ENCODE measurements around the gene RAB22A.

Gene RAB22A

GRCh38 chr20:58277578-58278472 lies 31.7 kb upstream of the RAB22A start:
- in situ Hi-C loops (cut with HindIII; ENCODE audit: low pct_ligation_motif_present, low sequenced_read_pairs): no loop called here
- Histone ChIP-seq H3K27me3 (replicated peaks) (no peaks in the 10 kb centered on the region), H3K36me3 (replicated peaks) (no peaks in the 10 kb centered on the region), H3K27ac (no peak overlapping the region), H3K4me3 (ENCODE audit: low read depth, low read length) (no peak overlapping the region)
- TF ChIP-seq, protein P1, sequence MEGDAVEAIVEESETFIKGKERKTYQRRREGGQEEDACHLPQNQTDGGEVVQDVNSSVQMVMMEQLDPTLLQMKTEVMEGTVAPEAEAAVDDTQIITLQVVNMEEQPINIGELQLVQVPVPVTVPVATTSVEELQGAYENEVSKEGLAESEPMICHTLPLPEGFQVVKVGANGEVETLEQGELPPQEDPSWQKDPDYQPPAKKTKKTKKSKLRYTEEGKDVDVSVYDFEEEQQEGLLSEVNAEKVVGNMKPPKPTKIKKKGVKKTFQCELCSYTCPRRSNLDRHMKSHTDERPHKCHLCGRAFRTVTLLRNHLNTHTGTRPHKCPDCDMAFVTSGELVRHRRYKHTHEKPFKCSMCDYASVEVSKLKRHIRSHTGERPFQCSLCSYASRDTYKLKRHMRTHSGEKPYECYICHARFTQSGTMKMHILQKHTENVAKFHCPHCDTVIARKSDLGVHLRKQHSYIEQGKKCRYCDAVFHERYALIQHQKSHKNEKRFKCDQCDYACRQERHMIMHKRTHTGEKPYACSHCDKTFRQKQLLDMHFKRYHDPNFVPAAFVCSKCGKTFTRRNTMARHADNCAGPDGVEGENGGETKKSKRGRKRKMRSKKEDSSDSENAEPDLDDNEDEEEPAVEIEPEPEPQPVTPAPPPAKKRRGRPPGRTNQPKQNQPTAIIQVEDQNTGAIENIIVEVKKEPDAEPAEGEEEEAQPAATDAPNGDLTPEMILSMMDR (IDR thresholded peaks at IDR 0.05; ENCODE audit: low read depth, low read length, missing control alignments): no peak
- no peak for DNase-seq

GRCh38 chr20:58286729-58287128 lies 22.8 kb upstream of the RAB22A start:
- Histone ChIP-seq H3K27me3 (replicated peaks) (no peaks in the 10 kb centered on the region), H3K4me3 (ENCODE audit: low read depth, low read length) (no peak overlapping the region), H3K27ac (no peak overlapping the region), H3K36me3 (replicated peaks) (peaks cover 19% of the 10 kb centered on the region)
- no peak for DNase-seq
- in situ Hi-C loops (cut with HindIII; ENCODE audit: low pct_ligation_motif_present, low sequenced_read_pairs): no loop called here
- TF ChIP-seq, protein P1 (IDR thresholded peaks at IDR 0.05; ENCODE audit: low read depth, low read length, missing control alignments): no peak

DNA sequence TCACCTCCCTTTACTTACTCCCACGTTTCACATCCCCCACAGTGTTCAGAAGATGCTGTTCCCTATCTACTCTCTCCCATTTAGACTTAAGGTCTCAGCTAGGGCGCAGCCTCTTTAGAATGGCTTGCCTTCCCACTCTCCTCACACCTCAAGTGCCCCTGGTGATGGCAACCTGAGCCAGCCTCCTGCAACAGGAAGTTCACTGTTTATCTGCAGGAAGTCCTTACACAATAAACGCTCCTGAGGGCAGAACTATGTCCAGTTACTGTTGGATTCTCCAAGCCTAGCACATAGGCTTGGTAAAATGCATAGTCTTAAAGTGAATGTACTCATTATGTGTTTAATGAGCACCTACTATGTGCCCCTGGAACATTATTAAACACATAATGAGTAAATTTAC lies 21.9 kb upstream of the RAB22A start:
- TF ChIP-seq, protein P1 (IDR thresholded peaks at IDR 0.05; ENCODE audit: low read depth, low read length, missing control alignments): no peak
- in situ Hi-C loops (cut with HindIII; ENCODE audit: low pct_ligation_motif_present, low sequenced_read_pairs): no loop called here
- DNase-seq: no peak
- Histone ChIP-seq H3K4me3 (ENCODE audit: low read depth, low read length) (no peak overlapping the region), H3K27ac (no peak overlapping the region), H3K36me3 (replicated peaks) (peaks cover 19% of the 10 kb centered on the region), H3K27me3 (replicated peaks) (no peaks in the 10 kb centered on the region)

DNA sequence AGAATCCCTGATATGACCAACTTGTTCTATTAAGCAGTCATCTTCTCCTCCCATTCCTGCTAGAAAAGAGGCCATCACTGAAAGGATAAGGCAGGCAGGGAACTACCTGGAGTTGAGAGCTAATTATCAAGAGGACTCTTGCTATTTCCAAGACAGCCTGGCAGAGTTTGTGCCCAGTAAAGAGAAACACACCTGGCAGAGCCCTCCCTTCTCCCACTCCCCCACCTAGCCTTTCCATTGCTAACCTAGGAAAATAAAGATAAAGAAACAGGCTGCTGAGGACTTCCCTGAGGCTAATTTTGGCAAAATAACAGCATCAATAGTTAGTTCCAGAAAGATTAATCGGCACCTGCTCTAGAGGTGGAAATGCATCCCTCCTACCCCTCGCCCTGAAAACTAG lies 20.4 kb upstream of the RAB22A start:
- H3K36me3 ChIP-seq (replicated peaks): peaks cover 18% of the 10 kb centered on the region
- no peak overlapping the region for H3K27ac ChIP-seq
- TF ChIP-seq, protein P1 (IDR thresholded peaks at IDR 0.05; ENCODE audit: low read depth, low read length, missing control alignments): no peak
- no peaks in the 10 kb centered on the region for H3K27me3 ChIP-seq (replicated peaks)
- H3K4me3 ChIP-seq (ENCODE audit: low read depth, low read length): no peak overlapping the region
- no peak for DNase-seq
- in situ Hi-C loops (cut with HindIII; ENCODE audit: low pct_ligation_motif_present, low sequenced_read_pairs): no loop called here

DNA sequence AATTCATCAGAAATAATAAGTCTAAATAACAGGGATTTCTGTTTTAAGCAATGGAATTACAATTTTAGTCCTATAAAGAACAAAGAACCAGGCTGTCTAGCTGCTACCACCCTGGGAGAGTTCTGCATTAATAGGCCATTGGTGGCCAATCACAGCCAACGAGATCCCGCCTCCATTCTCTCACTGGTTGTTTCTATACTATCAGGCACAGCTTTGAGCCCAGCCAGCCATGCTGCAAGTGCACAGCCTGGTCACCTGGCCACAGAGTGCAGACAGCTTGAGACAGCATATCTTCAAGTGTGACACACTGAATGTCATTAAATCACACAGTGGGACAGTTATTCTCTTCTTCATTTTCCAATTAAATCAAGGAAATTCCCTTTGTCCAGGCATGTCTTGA lies 16.1 kb upstream of the RAB22A start:
- DNase-seq: no peak
- Histone ChIP-seq H3K27me3 (replicated peaks) (no peaks in the 10 kb centered on the region), H3K4me3 (ENCODE audit: low read depth, low read length) (no peak overlapping the region), H3K27ac (no peak overlapping the region), H3K36me3 (replicated peaks) (no peaks in the 10 kb centered on the region)
- TF ChIP-seq, protein P1 (IDR thresholded peaks at IDR 0.05; ENCODE audit: low read depth, low read length, missing control alignments): no peak
- in situ Hi-C loops (cut with HindIII; ENCODE audit: low pct_ligation_motif_present, low sequenced_read_pairs): no loop called here
